ENCODE results near the gene HNRNPA3.
A peak's percentile ranks its signal among the peaks of the same experiment; 100 is the strongest.

Gene HNRNPA3

DNA sequence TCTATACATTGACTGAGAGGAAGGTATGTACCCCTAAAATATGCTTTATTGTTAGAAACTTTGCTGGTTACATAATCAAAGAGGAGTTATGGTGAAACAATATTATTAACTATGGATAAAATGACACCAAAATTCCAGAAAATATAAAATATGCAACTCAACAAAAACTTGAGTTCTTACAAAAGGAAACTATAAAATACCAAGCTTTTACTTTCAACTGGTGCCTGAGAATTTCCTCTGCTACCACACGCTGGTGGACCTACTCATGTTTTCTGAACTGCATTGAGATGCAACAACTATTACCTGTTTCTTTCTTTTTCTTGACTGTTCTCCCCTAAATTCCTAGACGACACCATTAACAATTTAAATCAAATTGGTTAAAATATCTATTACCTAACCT is 60.2 kb downstream of the HNRNPA3 start:
- H3K27me3 Mint-ChIP-seq (ENCODE audit: low read depth), result no peaks in the 10 kb centered on the region
- peaks cover 43% of the 10 kb centered on the region for H3K4me1 Mint-ChIP-seq
- H3K9me3 Mint-ChIP-seq, result no peaks in the 10 kb centered on the region
- TF ChIP-seq CTCF (IDR thresholded peaks at IDR 0.05; ENCODE audit: unreplicated experiment in 3 of 3), result no peak
- no peaks in the 10 kb centered on the region for H3K36me3 Mint-ChIP-seq (ENCODE audit: low read depth)
- H3K4me3 Mint-ChIP-seq, result no peak overlapping the region
- peak overlapping the region in 1 of 3 experiments; percentile 90 for H3K27ac Mint-ChIP-seq

DNA sequence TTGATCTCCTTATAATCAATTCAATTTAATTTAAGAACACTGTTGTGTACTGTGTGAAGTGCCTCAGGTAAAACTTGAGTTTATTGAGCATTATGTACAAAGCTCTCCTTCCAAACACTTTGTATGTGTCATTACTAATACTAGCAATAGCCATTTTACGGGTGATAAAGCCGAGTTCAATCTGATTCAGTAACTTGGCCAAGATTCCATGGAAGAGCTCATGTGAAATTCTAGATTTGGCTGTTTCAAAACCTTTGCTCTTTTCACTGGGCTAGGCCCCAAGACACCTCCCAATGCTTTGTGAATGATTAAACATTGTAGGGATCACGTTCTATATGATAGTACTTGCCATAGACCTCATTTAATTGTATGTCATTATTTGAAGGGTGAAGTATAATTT is 60.8 kb downstream of the HNRNPA3 start:
- peak overlapping the region in 1 of 3 experiments; percentile 61 for H3K4me3 Mint-ChIP-seq
- H3K27ac Mint-ChIP-seq, result peak overlapping the region; percentile 88 to 92 (median 90)
- no peaks in the 10 kb centered on the region for H3K36me3 Mint-ChIP-seq (ENCODE audit: low read depth)
- no peaks in the 10 kb centered on the region for H3K9me3 Mint-ChIP-seq
- TF ChIP-seq CTCF (IDR thresholded peaks at IDR 0.05; ENCODE audit: unreplicated experiment in 3 of 3), result no peak
- no peaks in the 10 kb centered on the region for H3K27me3 Mint-ChIP-seq (ENCODE audit: low read depth)
- H3K4me1 Mint-ChIP-seq, result peaks cover 36% of the 10 kb centered on the region
